GM12865 (cell line): ENCODE measurements around the gene KPNB1.

Source experiments
- DNase-seq: peaks from one replicate; pipeline ENCODE4 v3.0.0; 2010; ENCODE audit warnings: low read depth
- H3K4me3 ChIP-seq: 2 replicates; pipeline ENCODE4 v1.5.1; 2011; ENCODE audit warnings: mild to moderate bottlenecking, low read depth, low read length, control low read depth
- CTCF ChIP-seq: IDR thresholded peaks from 2 replicates; pipeline ENCODE4 v1.5.1; 2011; ENCODE audit warnings: low read length, control low read depth, low read depth, inconsistent platforms; ENCODE audit not compliant: insufficient read depth; ENCODE audit errors: missing control alignments

KPNB1 gene

GRCh38 chr17:47695429-47696376, 46.0 kb downstream of the KPNB1 start:
- no peak for DNase-seq
- no peak overlapping the region for H3K4me3 ChIP-seq
- no peak for TF ChIP-seq CTCF

GRCh38 chr17:47696717-47697642, 47.3 kb downstream of the KPNB1 start:
- TF ChIP-seq CTCF, result no peak
- no peak for DNase-seq
- no peak overlapping the region for H3K4me3 ChIP-seq

- TF ChIP-seq CTCF, result no peak
Observed at GRCh38 chr17:47697906-47698711, 48.4 kb downstream of the KPNB1 start.

GRCh38 chr17:47698749-47699535, 49.2 kb downstream of the KPNB1 start:
- no peak overlapping the region for H3K4me3 ChIP-seq
- peak; percentile 68 for DNase-seq
- peak; percentile 90 for TF ChIP-seq CTCF

More at GRCh38 chr17:47697906-47698711, 48.4 kb downstream of the KPNB1 start:
- DNase-seq, result no peak
- no peak overlapping the region for H3K4me3 ChIP-seq

GRCh38 chr17:47699536-47699840, 49.8 kb downstream of the KPNB1 start:
- no peak for DNase-seq
- TF ChIP-seq CTCF, result no peak
- no peak overlapping the region for H3K4me3 ChIP-seq
